H1 (cell line): ENCODE results near the gene HLA-G. TPM values are rescaled to one million over a fixed set of nuclear protein-coding genes. Genes with fewer than 3 reads are reported as not detected.
A peak's percentile ranks its signal among the peaks of the same experiment; 100 is the strongest.

ENCODE experiments used
- CTCF ChIA-PET: fragments of 300-600 bp; sonication (Branson Sonifier 250); formaldehyde crosslinking; loops from one replicate; lab custom pipeline; 2021; ENCODE audit not compliant: partially characterized antibody; lab: Charles Lee
- POLR2A ChIA-PET: fragments of 300-600 bp; sonication (Branson Sonifier 250); formaldehyde crosslinking; loops from one replicate; lab custom pipeline; 2021; ENCODE audit warnings: inconsistent platforms; ENCODE audit not compliant: partially characterized antibody; lab: Charles Lee
- DNase-seq, 2 experiments: peaks; one replicate each; pipeline versions ENCODE4 v3.0.0 to v3.0.0-alpha.2; 2010 to 2022; ENCODE audit warnings: low spot score in 2 of 2, low read depth in 1 of 2, mixed read lengths in 1 of 2
- FAIRE-seq: peaks from 2 replicates; lab custom pipeline; 2011; peaks lifted over from hg19 to GRCh38; lab: Jason Lieb, UNC
- H2AFZ ChIP-seq: 2 replicates; pipeline ENCODE4 v1.8.1; 2012; ENCODE audit warnings: low read length, inconsistent platforms
- H2AK5ac ChIP-seq: 2 replicates; pipeline ENCODE4 v1.6.1; 2013; ENCODE audit warnings: low read depth, low read length
- H2BK120ac ChIP-seq: replicated peaks from 2 replicates; pipeline ENCODE3; 2013; ENCODE audit warnings: low read depth, low read length, inconsistent platforms
- H2BK12ac ChIP-seq: 2 replicates; pipeline ENCODE4 v1.6.1; 2013; ENCODE audit warnings: low read depth, low read length
- H2BK15ac ChIP-seq: 2 replicates; pipeline ENCODE4 v1.6.1; 2013; ENCODE audit warnings: low read length
- H2BK20ac ChIP-seq: 2 replicates; pipeline ENCODE4 v1.6.1; 2013; ENCODE audit warnings: low read length
- H2BK5ac ChIP-seq: 2 replicates; pipeline ENCODE4 v1.6.1; 2013; ENCODE audit warnings: low read depth, low read length
- H3K14ac ChIP-seq: 2 replicates; pipeline ENCODE4 v1.6.1; 2013; ENCODE audit warnings: inconsistent platforms; ENCODE audit not compliant: insufficient read length
- H3K18ac ChIP-seq: 2 replicates; pipeline ENCODE4 v1.6.1; 2013; ENCODE audit warnings: low read length; ENCODE audit errors: extremely low read depth
- H3K23ac ChIP-seq: 2 replicates; pipeline ENCODE4 v1.6.1; 2013; ENCODE audit warnings: inconsistent platforms; ENCODE audit not compliant: insufficient read length
- H3K23me2 ChIP-seq: 2 replicates; pipeline ENCODE4 v1.6.1; 2013; ENCODE audit warnings: low read depth, low read length
- H3K27ac ChIP-seq: 2 replicates; pipeline ENCODE4 v1.6.1; 2011; ENCODE audit warnings: low read depth, low read length, inconsistent platforms
- H3K27me3 ChIP-seq, 4 experiments: replicated peaks in 1 of 4; 1 replicate in 1 of 4; 2 replicates in 3 of 4; pipeline versions ENCODE4 v1.6.1 to v1.8.1; 2011 to 2013; ENCODE audit warnings: low read length in 3 of 4, mild to moderate bottlenecking in 3 of 4, inconsistent platforms in 2 of 4, mixed read lengths in 2 of 4, moderate library complexity in 1 of 4; ENCODE audit not compliant: control insufficient read depth in 3 of 4, insufficient read depth in 3 of 4; ENCODE audit errors: extremely low read depth in 1 of 4
- H3K36me3 ChIP-seq, 4 experiments: 2 replicates each; pipeline versions ENCODE4 v1.6.1 to v1.8.1; 2011 to 2013; ENCODE audit warnings: mild to moderate bottlenecking in 4 of 4, low read length in 3 of 4, moderate library complexity in 2 of 4, control low read depth in 1 of 4, inconsistent platforms in 1 of 4; ENCODE audit not compliant: insufficient read depth in 4 of 4, control insufficient read depth in 2 of 4
- H3K4ac ChIP-seq: replicated peaks from 2 replicates; pipeline ENCODE3; 2013; ENCODE audit warnings: low read length, low read depth, mixed read lengths, inconsistent platforms; ENCODE audit not compliant: insufficient read length
- H3K4me1 ChIP-seq, 4 experiments: replicated peaks in 1 of 4; 1 replicate in 1 of 4; 2 replicates in 3 of 4; pipeline versions ENCODE4 v1.6.1 to v1.8.1; 2011 to 2013; ENCODE audit warnings: low read length in 3 of 4, inconsistent platforms in 2 of 4, mixed read lengths in 1 of 4; ENCODE audit not compliant: insufficient read depth in 4 of 4, control insufficient read depth in 3 of 4
- H3K4me2 ChIP-seq, 2 experiments: 2 replicates each; pipeline versions ENCODE4 v1.6.1 to v1.8.1; 2011 to 2013; ENCODE audit warnings: low read depth in 2 of 2, low read length in 2 of 2, control low read depth in 1 of 2, inconsistent platforms in 1 of 2, mild to moderate bottlenecking in 1 of 2; ENCODE audit not compliant: insufficient read depth in 1 of 2
- H3K4me3 ChIP-seq, 4 experiments: fragments of 200-600, 300-600 bp in 1 of 4; sonication (generic), shearing (Covaris generic), sonication (Bioruptor Twin) in 1 of 4; 2 replicates each; pipeline versions ENCODE4 v1.5.1 to v1.8.1; 2011 to 2016; ENCODE audit warnings: low read length in 4 of 4, low read depth in 3 of 4, control low read depth in 2 of 4, inconsistent platforms in 2 of 4, mild to moderate bottlenecking in 2 of 4, mixed read lengths in 1 of 4, moderate library complexity in 1 of 4; ENCODE audit not compliant: insufficient read depth in 2 of 4; ENCODE audit errors: extremely low read depth in 1 of 4
- H3K56ac ChIP-seq: replicated peaks from 2 replicates; pipeline ENCODE3; 2013; ENCODE audit warnings: low read depth, mild to moderate bottlenecking, mixed read lengths, low read length, inconsistent platforms; ENCODE audit not compliant: insufficient read length
- H3K79me1 ChIP-seq: 2 replicates; pipeline ENCODE4 v1.6.1; 2013; ENCODE audit warnings: low read depth, low read length, control low read depth
- H3K79me2 ChIP-seq, 2 experiments: 2 replicates each; pipeline versions ENCODE4 v1.6.1 to v1.8.1; 2012 to 2013; ENCODE audit warnings: low read length in 2 of 2, mild to moderate bottlenecking in 2 of 2, inconsistent platforms in 1 of 2; ENCODE audit not compliant: insufficient read depth in 2 of 2, control insufficient read depth in 1 of 2
- H3K9ac ChIP-seq, 4 experiments: replicated peaks in 1 of 4; 1 replicate in 1 of 4; 2 replicates in 3 of 4; pipeline versions ENCODE4 v1.6.1 to v1.8.1; 2011 to 2013; ENCODE audit warnings: low read depth in 3 of 4, low read length in 3 of 4, control low read depth in 2 of 4, mild to moderate bottlenecking in 2 of 4, moderate library complexity in 2 of 4, inconsistent platforms in 1 of 4; ENCODE audit errors: extremely low read depth in 1 of 4
- H3K9me3 ChIP-seq, 2 experiments: 2 replicates each; pipeline versions ENCODE4 v1.6.1 to v1.8.1; 2012 to 2013; ENCODE audit warnings: mild to moderate bottlenecking in 2 of 2, moderate library complexity in 2 of 2, control low read depth in 1 of 2, inconsistent platforms in 1 of 2, low read depth in 1 of 2, low read length in 1 of 2, mixed read lengths in 1 of 2; ENCODE audit not compliant: insufficient read depth in 2 of 2
- H4K20me1 ChIP-seq, 2 experiments: replicated peaks in 1 of 2; 2 replicates each; pipeline versions ENCODE3 to v1.8.1; 2011 to 2013; ENCODE audit warnings: inconsistent platforms in 2 of 2, low read length in 2 of 2, mild to moderate bottlenecking in 1 of 2; ENCODE audit not compliant: insufficient read depth in 2 of 2, control insufficient read depth in 1 of 2
- H4K5ac ChIP-seq: 2 replicates; pipeline ENCODE4 v1.6.1; 2013; ENCODE audit warnings: low read length, low read depth, mixed read lengths, inconsistent platforms; ENCODE audit not compliant: insufficient read length
- H4K8ac ChIP-seq: 2 replicates; pipeline ENCODE4 v1.8.0; 2013; ENCODE audit warnings: mild to moderate bottlenecking, moderate library complexity, low read length, inconsistent platforms; ENCODE audit not compliant: insufficient read depth; ENCODE audit errors: extremely low read depth
- H4K91ac ChIP-seq: replicated peaks from 2 replicates; pipeline ENCODE3; 2013; ENCODE audit warnings: low read length, mixed read lengths, inconsistent platforms; ENCODE audit not compliant: insufficient read length
- CBX5 ChIP-seq: fragments of 300-800, 300-1000 bp; sonication (generic); IDR thresholded peaks from 2 replicates; pipeline ENCODE4 v1.7.1; 2016; ENCODE audit warnings: antibody characterized with exemption, low read length, low read depth
- CTBP2 ChIP-seq: IDR thresholded peaks from 2 replicates; pipeline ENCODE4 v1.7.0; 2011; ENCODE audit warnings: borderline replicate concordance, mild to moderate bottlenecking, moderate library complexity, mixed read lengths, low read length; ENCODE audit not compliant: insufficient read depth, insufficient read length
- EZH2 ChIP-seq: fragments of 200-600 bp; sonication (generic); IDR thresholded peaks from 2 replicates; pipeline ENCODE4 v1.7.1; 2012; ENCODE audit warnings: low read depth, mild to moderate bottlenecking, moderate library complexity, low read length, inconsistent platforms; ENCODE audit not compliant: severe bottlenecking
- SIN3A ChIP-seq, 2 experiments: IDR thresholded peaks in 1 of 2; conservative IDR thresholded peaks in 1 of 2; 2 replicates each; pipeline ENCODE4 v1.6.1; 2011 to 2012; ENCODE audit warnings: low read length in 2 of 2, improper control_type of control experiment in 1 of 2, low read depth in 1 of 2, mild to moderate bottlenecking in 1 of 2
- WGBS, 2 experiments: shearing (Covaris generic) in 1 of 2; methylation state at CpG; one replicate each; pipeline versions ENCODE4 v1.1.6 to v1.1.7; 2013 to 2015; ENCODE audit warnings: low lambda C conversion rate in 2 of 2, mixed read lengths in 2 of 2, inconsistent platforms in 1 of 2, low coverage in 1 of 2, missing lambda C conversion rate in 1 of 2; ENCODE audit not compliant: insufficient replicate concordance in 2 of 2, insufficient coverage in 1 of 2, insufficient read length in 1 of 2; ENCODE audit errors: extremely low coverage in 1 of 2, missing lambda C conversion rate in 1 of 2; 5-methylcytosine and 5-hydroxymethylcytosine counted together
- polyA plus RNA-seq, 7 experiments: library from polyadenylated mRNA; depleted of rRNA in 3 of 7; stranded (reverse) in 5 of 7; unstranded in 2 of 7; fragments of >200 nt in 5 of 7; fragments of 200-250 nt in 2 of 7; gene quantifications; 1 replicate in 5 of 7; 2 replicates in 1 of 7; 4 replicates in 1 of 7; pipeline versions ENCODE4 v1.2.1 to v1.2.3, GENCODE V29; 2011 to 2013; ENCODE audit warnings: missing spikeins in 2 of 7, mixed read lengths in 2 of 7
- total RNA-seq: library from RNA; stranded (reverse); fragmentation: NEBNext Ultra II Directional; extraction: Animal tissue kit (Norgen Biotek cat#: 25700); gene quantifications from 2 replicates; pipeline ENCODE4 v1.2.1, GENCODE V29; 2021

The HLA-G gene
- total and polyA plus RNA-seq, 2 of the 8 experiments (the other 6 are each of a cell fraction or from before 2014, with no cell fraction given), result 3.2 to 4.8 TPM

DNA sequence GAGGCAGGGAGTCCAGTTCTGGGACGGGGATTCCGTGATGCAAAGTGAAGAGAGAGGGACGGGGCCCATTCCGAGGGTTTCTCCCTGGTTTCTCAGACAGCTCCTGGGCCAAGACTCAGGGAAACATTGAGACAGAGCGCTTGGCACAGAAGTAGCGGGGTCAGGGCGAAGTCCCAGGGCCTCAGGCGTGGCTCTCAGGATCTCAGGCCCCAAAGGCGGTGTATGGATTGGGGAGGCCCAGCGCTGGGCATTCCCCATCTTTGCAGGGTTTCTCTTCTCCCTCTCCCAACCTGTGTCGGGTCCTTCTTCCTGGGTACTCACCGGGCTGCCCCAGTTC lies 35.9 kb upstream of the HLA-G start:
- CTCF ChIA-PET, result interaction anchor here (1.3 to 1.8 kb wide), 4 partner anchors 25 to 54 kb away, joined by 3 to 8 read pairs (median 6); no protein-coding TSS in a partner anchor

More for the DNA sequence above, 35.9 kb upstream of the HLA-G start:
- H2AFZ ChIP-seq, result peak overlapping the region; percentile 90
- peak overlapping the region; percentile 36; the same call in 1 of the 2 replicates for H3K18ac ChIP-seq
- 48% methylated on average over 10 of the region's 12 CpGs; no CpG with 5 or more reads in 1 of the 2 experiments for WGBS, 2 experiments
- no peak overlapping the region for H2BK5ac ChIP-seq
- H2AK5ac ChIP-seq, result no peak overlapping the region
- peaks cover 0 to 3% of the 10 kb centered on the region in 2 experiments; a peak in 1 of 4 replicates for H3K9me3 ChIP-seq
- H3K4me3 ChIP-seq, result peak overlapping the region; percentile 52 to 89 (median 77)
- peaks cover 0 to 26% (median 18%) of the 10 kb centered on the region in 4 experiments; a peak in 5 of 7 replicates for H3K27me3 ChIP-seq
- H3K79me2 ChIP-seq, result no peaks in the 10 kb centered on the region
- no peaks in the 10 kb centered on the region for H4K20me1 ChIP-seq
- no peak overlapping the region for H3K56ac ChIP-seq
- POLR2A ChIA-PET, result interaction anchor here (0.8 to 1.0 kb wide), 2 partner anchors 12 to 14 kb away, joined by 3 read pairs; no protein-coding TSS in a partner anchor
- peak overlapping the region; percentile 64 to 92 for H3K4me2 ChIP-seq
- no peak overlapping the region for H2BK20ac ChIP-seq
- no peak overlapping the region for H4K5ac ChIP-seq
- FAIRE-seq (no peak), DNase-seq (no peak)
- H2BK120ac ChIP-seq, result no peak overlapping the region
- H2BK15ac ChIP-seq, result no peak overlapping the region
- no peaks in the 10 kb centered on the region for H3K36me3 ChIP-seq
- H3K4me1 ChIP-seq, result peaks cover 0 to 6% (median 0%) of the 10 kb centered on the region in 4 experiments; a peak in 1 of 7 replicates
- TF ChIP-seq SIN3A (conservative IDR thresholded peaks at IDR 0.05 in 1 of 2, IDR thresholded peaks at IDR 0.05 in 1 of 2; ENCODE audit: low read depth in 1 of 2, low read length in 2 of 2) (no peak), CTBP2 (no peak), CBX5 (no peak), EZH2 (peak; percentile 31)
- no peak overlapping the region; a peak in 1 of 7 replicates for H3K9ac ChIP-seq
- H4K91ac ChIP-seq, result no peak overlapping the region
- H3K79me1 ChIP-seq, result no peaks in the 10 kb centered on the region
- no peak overlapping the region for H3K27ac ChIP-seq
- peaks cover 11% of the 10 kb centered on the region; the same call in 1 of the 2 replicates for H3K23me2 ChIP-seq
- H4K8ac ChIP-seq, result no peak overlapping the region
- no peak overlapping the region for H3K14ac ChIP-seq
- H3K4ac ChIP-seq, result no peak overlapping the region
- H2BK12ac ChIP-seq, result no peak overlapping the region
- no peak overlapping the region for H3K23ac ChIP-seq
